Measurements from ENCODE around the gene MYO3B. TPM values are rescaled to one million over a fixed set of nuclear protein-coding genes. Genes with fewer than 3 reads are reported as not detected.

The MYO3B gene
- total and polyA plus RNA-seq, 12 donors: 0.04 to 0.11 (median 0.06) TPM; not detected in 8

DNA sequence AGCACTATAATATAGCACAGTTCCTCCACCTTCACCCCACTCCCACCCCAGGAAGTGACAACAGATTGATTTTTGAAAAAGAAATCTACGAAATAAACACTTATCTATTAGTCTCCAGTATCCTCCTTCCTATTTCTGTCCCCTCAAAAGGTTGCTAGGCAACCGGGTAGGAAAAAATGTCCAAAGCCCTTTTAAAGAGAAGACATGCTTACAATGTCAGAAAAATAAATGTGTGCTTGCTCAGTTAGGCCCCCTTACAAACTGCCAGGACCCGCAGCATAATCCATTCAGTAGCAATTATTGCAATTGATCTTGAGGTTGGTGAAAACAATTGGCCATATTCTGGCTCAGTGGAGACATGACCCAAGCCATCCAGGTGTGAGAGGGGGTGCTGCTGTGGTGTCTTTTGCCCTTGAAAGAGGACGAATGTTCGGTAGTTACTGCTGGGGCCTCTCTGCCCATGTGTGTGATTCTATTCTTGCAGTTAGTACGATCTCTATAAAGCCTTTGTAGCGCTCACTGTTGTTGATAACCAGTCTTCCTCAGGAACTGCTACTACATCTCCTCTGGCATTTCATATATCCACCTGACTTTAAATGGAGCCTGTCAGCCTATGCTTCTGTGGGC is 144.3 kb downstream of the MYO3B start:
- TF ChIP-seq POLR2A (IDR thresholded peaks at IDR 0.05): no peak
- TF ChIP-seq, protein P1, sequence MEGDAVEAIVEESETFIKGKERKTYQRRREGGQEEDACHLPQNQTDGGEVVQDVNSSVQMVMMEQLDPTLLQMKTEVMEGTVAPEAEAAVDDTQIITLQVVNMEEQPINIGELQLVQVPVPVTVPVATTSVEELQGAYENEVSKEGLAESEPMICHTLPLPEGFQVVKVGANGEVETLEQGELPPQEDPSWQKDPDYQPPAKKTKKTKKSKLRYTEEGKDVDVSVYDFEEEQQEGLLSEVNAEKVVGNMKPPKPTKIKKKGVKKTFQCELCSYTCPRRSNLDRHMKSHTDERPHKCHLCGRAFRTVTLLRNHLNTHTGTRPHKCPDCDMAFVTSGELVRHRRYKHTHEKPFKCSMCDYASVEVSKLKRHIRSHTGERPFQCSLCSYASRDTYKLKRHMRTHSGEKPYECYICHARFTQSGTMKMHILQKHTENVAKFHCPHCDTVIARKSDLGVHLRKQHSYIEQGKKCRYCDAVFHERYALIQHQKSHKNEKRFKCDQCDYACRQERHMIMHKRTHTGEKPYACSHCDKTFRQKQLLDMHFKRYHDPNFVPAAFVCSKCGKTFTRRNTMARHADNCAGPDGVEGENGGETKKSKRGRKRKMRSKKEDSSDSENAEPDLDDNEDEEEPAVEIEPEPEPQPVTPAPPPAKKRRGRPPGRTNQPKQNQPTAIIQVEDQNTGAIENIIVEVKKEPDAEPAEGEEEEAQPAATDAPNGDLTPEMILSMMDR (IDR thresholded peaks at IDR 0.05): no peak
- Histone ChIP-seq H3K4me1 (replicated peaks in 1 of 2) (no peaks in the 10 kb centered on the region), H3K4me3 (no peak overlapping the region), H3K27me3 (no peaks in the 10 kb centered on the region), H3K36me3 (replicated peaks in 1 of 2) (no peaks in the 10 kb centered on the region), H3K9me3 (replicated peaks in 1 of 3) (peaks cover 0 to 5% (median 0%) of the 10 kb centered on the region in 3 donors), H3K27ac (no peak overlapping the region)
- DNase-seq: no peak
- 79 to 85% (median 83%) methylated on average over 7 of the region's 7 CpGs for WGBS, 4 donors
- intact Hi-C loops (cut with DNase I): no loop called here

DNA sequence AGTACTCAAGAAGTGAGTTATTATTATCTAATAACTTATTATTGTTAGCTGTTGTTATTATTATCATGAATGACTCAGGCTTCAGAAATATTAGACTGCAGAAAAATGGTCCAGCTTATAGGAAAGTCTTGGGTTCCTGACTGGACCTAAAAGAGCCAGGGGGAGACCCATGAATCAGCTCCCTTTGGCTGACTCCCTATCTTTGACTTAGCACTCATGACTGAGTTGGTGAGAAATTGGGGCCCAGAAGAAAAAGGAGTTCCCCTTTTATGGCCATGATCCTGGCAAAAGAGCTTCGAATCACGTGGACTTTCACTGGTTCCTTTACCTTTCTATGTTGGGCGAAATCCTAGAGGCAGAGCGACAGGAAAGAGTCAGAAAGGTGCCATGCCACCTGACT is 145.8 kb downstream of the MYO3B start:
- no peak overlapping the region for H3K27ac ChIP-seq
- intact Hi-C loops (cut with DNase I): no loop called here
- no peaks in the 10 kb centered on the region for H3K27me3 ChIP-seq
- no peak overlapping the region for H3K4me3 ChIP-seq
- no peak for TF ChIP-seq POLR2A (IDR thresholded peaks at IDR 0.05)
- TF ChIP-seq, protein P1 (IDR thresholded peaks at IDR 0.05): no peak
- no peak for DNase-seq
- H3K4me1 ChIP-seq (replicated peaks in 1 of 2): no peaks in the 10 kb centered on the region
- 49 to 57% (median 53%) methylated on average over 4 of the region's 4 CpGs for WGBS, 4 donors
- no peaks in the 10 kb centered on the region for H3K36me3 ChIP-seq (replicated peaks in 1 of 2)
- H3K9me3 ChIP-seq (replicated peaks in 1 of 3): peaks cover 0 to 5% (median 0%) of the 10 kb centered on the region in 3 donors

DNA sequence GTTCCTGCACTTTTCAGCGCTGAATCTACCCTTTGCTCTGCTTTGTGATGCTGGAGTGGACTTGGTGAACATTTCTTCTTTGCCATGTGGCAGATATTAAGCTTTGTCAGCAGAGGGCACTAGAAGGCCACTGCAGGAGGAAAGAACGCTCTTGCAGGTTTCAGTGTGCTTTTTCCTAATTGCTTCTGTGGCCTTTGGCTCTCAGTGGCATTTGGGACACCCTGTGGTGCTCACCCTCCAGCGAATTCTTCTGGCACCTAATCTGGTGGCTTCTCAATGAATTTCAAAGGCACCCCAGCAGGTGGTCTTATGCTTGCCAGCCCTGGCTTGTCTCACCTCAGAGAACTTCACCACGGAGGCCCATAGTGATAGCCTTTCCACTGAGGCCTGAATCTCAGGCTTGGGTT is 146.7 kb downstream of the MYO3B start:
- no peak overlapping the region for H3K4me3 ChIP-seq
- H3K27me3 ChIP-seq: no peaks in the 10 kb centered on the region
- WGBS, 4 donors: 21 to 29% (median 23%) methylated on average over 4 of the region's 4 CpGs
- intact Hi-C loops (cut with DNase I): no loop called here
- no peaks in the 10 kb centered on the region for H3K36me3 ChIP-seq (replicated peaks in 1 of 2)
- peak; percentile 26 to 55 (median 32) for DNase-seq
- TF ChIP-seq, protein P1 (IDR thresholded peaks at IDR 0.05): peak; percentile 44 to 63 (median 57)
- no peak for TF ChIP-seq POLR2A (IDR thresholded peaks at IDR 0.05)
- no peaks in the 10 kb centered on the region for H3K4me1 ChIP-seq (replicated peaks in 1 of 2)
- no peak overlapping the region for H3K27ac ChIP-seq
- peaks cover 0 to 5% (median 0%) of the 10 kb centered on the region in 3 donors for H3K9me3 ChIP-seq (replicated peaks in 1 of 3)

DNA sequence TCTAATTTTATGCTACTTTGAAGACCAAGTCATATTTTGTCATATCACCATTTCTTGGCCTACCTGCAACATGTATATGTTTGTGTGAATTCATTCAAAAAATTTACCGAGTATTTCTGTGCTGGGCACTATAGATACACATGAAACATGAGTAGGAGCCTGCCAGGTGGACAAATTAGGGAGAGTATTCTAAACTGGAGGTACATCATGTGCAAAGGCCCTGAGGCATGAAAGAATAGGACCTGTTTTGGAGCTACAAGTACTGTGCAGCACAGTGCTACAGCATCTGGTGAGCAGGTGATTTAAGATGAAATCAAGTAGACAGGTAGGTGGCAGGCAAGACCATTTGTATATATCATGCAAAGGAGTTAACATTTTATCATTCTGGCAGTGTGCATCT is 152.9 kb downstream of the MYO3B start:
- H3K4me3 ChIP-seq: no peak overlapping the region
- H3K9me3 ChIP-seq (replicated peaks in 1 of 3): no peaks in the 10 kb centered on the region
- no peaks in the 10 kb centered on the region for H3K4me1 ChIP-seq (replicated peaks in 1 of 2)
- TF ChIP-seq, protein P1 (IDR thresholded peaks at IDR 0.05): no peak
- no peak for TF ChIP-seq POLR2A (IDR thresholded peaks at IDR 0.05)
- H3K27me3 ChIP-seq: no peaks in the 10 kb centered on the region
- WGBS, 4 donors: 77 to 96% (median 89%) methylated on average over 1 of the region's 1 CpG
- no peak overlapping the region for H3K27ac ChIP-seq
- DNase-seq: no peak
- H3K36me3 ChIP-seq (replicated peaks in 1 of 2): no peaks in the 10 kb centered on the region
- intact Hi-C loops (cut with DNase I): no loop called here
